ENCODE measurements around the gene FBRSL1. TPM values are rescaled to one million over a fixed set of nuclear protein-coding genes. Genes with fewer than 3 reads are reported as not detected.

FBRSL1 gene
- polyA plus RNA-seq, 1 donor from 2014 or later, result 6.8 TPM

DNA sequence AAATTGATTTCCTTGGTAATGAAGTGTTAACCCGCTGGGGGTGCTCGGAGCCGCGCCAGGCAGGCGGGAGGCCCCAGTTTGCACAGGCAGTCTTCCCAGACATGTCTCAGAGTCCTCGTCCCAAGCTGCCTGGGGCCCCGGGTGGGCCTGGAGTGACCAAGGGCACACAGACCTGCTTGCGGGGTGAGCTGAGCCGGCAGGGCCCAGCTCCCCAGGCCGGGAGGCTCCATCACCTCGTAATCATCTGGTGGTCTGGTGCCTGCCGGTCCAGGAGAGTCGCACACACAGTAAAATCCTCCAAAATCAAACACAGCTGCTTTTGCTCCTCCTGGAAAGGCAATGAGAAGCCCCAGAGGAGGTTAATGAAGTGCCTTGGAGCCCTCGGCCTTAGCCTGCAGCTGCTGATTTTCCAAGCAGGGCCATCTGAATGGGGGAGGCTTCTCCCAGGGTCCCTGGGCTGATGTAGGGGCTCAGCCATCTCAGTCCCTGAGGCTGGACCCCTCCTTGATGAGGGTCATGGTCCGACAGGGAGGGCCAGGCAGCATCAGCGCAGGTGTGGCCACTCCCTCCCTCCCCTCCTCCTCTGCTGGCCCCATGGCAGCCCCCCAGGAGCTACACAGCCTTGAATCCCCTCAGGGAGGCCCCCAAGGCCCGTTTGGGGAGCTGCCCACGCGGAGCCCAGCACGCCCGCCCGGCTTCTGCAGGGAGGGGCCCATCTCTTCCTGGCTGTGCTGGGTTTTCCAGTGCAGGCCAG is 39.4 kb upstream of the FBRSL1 start:
- peak overlapping the region in 1 of 3 donors; percentile 84 for H3K27ac Mint-ChIP-seq
- H3K4me1 Mint-ChIP-seq, result peaks cover 14 to 37% (median 29%) of the 10 kb centered on the region in 3 donors
- H3K4me3 Mint-ChIP-seq, result peak overlapping the region in 2 of 4 donors; percentile 23 to 52
- no peaks in the 10 kb centered on the region for H3K27me3 Mint-ChIP-seq
- no peaks in the 10 kb centered on the region for H3K9me3 Mint-ChIP-seq
- H3K36me3 Mint-ChIP-seq, result peaks cover 3% of the 10 kb centered on the region

DNA sequence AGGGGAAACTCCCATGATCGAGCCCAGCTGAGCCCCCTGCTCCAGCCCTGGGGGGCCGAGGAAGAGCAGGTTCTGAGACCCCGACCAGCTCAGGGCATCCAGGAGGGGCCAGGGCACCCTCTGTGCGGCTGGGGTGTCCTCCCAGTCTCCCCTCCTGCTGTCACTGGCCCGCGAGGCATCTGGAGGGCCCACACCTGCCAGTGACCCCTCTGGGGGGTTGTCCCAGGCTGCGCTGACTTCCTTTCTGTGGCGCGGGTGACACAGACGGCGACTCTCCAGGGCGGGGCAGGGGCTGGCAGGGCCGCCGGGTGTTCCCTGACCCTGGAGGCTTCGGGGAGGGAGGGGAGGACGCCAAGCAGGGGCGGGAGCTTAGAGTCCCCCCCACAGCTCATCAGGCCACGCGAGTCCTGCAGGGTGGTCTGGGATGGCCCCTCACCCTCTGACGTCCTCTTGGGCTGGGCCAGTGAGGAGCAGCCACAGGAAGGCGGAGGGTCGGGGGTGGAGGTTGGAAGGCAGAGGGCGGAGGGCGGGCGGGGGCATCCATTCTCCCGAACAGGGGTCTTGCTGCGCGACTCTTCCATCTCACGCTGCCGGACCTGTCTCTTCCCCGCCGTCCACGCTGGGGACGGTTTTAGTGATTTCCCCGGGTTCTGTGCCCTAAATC is 38.6 kb upstream of the FBRSL1 start:
- no peaks in the 10 kb centered on the region for H3K36me3 Mint-ChIP-seq
- H3K27ac Mint-ChIP-seq, result no peak overlapping the region
- H3K27me3 Mint-ChIP-seq, result no peaks in the 10 kb centered on the region
- peaks cover 0 to 2% (median 0%) of the 10 kb centered on the region in 3 donors for H3K9me3 Mint-ChIP-seq
- peak overlapping the region in 1 of 4 donors; percentile 88 for H3K4me3 Mint-ChIP-seq
- peaks cover 6 to 31% (median 30%) of the 10 kb centered on the region in 3 donors for H3K4me1 Mint-ChIP-seq

DNA sequence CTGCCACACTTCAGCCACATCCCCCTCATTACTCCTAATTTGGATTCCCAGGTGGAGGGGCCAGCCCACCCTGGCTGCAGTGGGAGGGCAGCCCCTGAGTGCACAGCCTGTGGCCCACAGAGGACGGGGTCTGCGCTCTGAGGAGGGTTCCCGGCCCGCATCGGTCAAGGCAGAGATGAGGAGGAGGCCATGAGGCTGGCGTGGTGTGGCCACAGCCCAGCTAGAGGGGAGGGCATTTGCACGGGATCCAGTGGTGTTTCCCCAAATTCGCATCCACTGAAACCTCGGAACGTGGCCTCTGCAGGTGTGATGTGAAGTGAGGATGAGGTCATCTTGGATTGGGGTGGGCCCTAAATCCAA is 38.1 kb upstream of the FBRSL1 start:
- H3K27ac Mint-ChIP-seq, result peak overlapping the region in 1 of 3 donors; percentile 31
- no peaks in the 10 kb centered on the region for H3K27me3 Mint-ChIP-seq
- H3K9me3 Mint-ChIP-seq, result peaks cover 0 to 2% (median 0%) of the 10 kb centered on the region in 3 donors
- no peaks in the 10 kb centered on the region for H3K36me3 Mint-ChIP-seq
- peak overlapping the region in 1 of 4 donors; percentile 88 for H3K4me3 Mint-ChIP-seq
- H3K4me1 Mint-ChIP-seq, result peaks cover 6 to 30% (median 30%) of the 10 kb centered on the region in 3 donors

DNA sequence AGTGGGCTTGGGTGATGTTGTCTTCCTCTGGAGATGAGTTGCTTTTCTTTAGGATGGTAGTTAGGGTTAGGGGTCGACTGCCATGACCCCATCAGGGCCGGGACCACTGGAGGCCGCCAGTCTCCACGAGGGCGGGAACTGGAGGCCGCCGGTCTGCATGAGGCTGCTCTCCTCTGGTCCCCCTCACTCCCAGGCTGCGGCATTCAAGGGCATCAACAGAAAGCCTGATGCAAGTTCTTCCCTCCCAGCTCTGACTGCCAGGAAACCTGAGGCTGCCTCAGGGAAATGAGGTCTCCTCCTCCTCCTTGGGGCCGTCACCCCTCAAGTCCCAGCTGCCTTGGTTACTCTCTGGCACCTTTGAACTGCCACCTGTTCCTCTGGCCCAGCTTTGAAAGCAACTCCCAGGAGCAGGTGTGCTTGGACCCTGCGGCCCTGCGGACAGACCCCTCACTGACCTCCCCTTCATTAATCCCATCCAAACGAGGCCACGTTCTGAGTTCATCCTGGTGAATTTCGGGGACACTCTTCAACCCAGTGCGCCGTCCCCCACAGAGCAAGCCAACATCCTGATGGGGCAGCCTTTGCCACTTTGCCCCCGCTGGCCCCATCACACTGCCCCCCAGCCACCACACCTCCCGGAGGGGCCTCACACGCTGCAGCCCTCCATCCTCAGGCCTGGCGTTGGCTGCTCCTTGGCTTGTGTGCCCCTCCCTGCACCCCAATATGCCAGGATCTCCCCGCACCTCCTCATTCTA is 37.2 kb upstream of the FBRSL1 start:
- Mint-ChIP-seq H3K9me3 (peaks cover 0 to 2% (median 0%) of the 10 kb centered on the region in 3 donors), H3K36me3 (no peaks in the 10 kb centered on the region), H3K27ac (peak overlapping the region in 1 of 3 donors; percentile 31), H3K4me1 (peaks cover 6 to 30% (median 30%) of the 10 kb centered on the region in 3 donors), H3K27me3 (no peaks in the 10 kb centered on the region), H3K4me3 (peak overlapping the region in 2 of 4 donors; percentile 58 to 88)

DNA sequence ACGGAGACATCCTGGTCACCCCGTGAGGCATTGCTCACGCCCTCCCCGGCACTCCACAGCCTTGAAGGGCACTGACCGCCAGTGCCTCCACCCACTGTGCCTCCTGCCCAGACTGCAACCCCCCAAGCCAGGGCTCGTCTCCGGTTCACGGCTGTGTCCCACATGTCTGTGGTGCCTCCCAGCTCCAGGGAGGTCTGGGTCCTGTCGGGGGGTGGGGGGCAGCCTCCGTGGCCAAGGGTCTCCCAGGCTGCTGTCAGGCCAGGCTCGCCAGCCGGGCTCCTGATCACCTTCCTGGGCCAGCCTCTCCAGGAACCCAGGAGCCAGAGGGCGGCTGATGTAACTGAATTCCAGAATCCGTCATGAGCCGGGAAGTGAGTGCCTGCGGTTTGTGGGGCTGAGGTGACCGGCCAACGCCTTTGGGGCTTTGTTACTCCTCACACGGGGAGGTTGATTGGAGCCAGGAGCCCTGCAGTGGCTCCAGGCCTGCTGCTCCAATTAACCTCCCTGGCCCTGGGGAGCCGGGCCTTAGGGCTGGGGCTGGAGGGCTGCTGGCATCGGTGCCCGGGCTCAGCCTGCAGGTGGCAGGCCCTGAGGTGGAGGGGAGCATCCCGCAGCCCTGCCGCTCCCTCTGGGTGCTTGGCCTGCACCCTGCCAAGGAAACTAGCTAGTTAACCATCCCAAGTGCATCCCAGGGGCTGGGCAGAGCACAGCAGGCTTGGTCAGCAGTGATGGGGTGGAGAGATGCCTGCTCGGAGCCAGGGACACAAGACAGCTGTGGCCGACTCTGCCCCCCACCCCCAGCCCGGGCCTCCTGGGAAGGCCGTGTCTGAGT is 36.4 kb upstream of the FBRSL1 start:
- Mint-ChIP-seq H3K27ac (no peak overlapping the region), H3K27me3 (no peaks in the 10 kb centered on the region), H3K4me3 (peak overlapping the region in 1 of 4 donors; percentile 37), H3K36me3 (no peaks in the 10 kb centered on the region), H3K9me3 (peaks cover 0 to 2% (median 0%) of the 10 kb centered on the region in 3 donors), H3K4me1 (peaks cover 6 to 26% (median 24%) of the 10 kb centered on the region in 3 donors)

DNA sequence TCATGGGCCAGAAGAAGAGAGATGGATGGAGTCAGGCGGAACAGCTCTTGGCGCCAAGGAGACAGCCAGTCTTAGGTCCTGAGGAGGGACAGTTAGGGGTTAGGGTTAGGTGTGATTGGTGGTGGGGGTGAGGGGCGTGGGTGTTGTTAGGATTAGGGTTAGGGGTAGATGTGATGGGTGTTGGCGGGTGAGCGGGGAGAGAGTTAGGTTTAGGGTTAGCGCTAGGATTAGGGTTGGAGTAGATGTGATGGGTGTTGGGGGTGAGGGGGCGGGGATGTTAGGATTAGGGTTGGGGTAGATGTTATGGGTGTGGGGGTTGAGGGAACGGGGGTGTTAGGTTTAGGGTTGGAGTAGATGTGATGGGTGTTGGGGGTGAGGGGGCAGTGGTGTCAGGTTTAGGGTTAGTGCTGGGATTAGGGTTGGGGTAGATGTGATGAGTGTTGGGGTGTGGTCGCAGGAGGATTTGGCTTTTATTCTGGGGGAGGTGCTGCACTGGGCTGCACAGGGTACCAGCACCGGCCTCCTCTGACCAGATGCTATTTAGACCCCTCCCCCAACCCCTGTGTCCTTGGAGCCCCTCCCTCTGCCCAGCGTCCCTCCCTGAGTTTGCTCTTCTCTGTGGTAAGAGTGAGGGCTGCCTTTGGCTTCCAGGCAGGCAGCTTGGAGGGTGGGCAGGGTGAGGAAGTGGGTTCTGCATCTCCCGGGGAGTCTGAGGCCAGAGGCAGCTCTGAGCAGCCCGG is 35.6 kb upstream of the FBRSL1 start:
- H3K27ac Mint-ChIP-seq, result no peak overlapping the region
- H3K36me3 Mint-ChIP-seq, result no peaks in the 10 kb centered on the region
- H3K4me3 Mint-ChIP-seq, result no peak overlapping the region
- H3K27me3 Mint-ChIP-seq, result no peaks in the 10 kb centered on the region
- H3K9me3 Mint-ChIP-seq, result peaks cover 0 to 2% (median 0%) of the 10 kb centered on the region in 3 donors
- peaks cover 5 to 26% (median 24%) of the 10 kb centered on the region in 3 donors for H3K4me1 Mint-ChIP-seq

DNA sequence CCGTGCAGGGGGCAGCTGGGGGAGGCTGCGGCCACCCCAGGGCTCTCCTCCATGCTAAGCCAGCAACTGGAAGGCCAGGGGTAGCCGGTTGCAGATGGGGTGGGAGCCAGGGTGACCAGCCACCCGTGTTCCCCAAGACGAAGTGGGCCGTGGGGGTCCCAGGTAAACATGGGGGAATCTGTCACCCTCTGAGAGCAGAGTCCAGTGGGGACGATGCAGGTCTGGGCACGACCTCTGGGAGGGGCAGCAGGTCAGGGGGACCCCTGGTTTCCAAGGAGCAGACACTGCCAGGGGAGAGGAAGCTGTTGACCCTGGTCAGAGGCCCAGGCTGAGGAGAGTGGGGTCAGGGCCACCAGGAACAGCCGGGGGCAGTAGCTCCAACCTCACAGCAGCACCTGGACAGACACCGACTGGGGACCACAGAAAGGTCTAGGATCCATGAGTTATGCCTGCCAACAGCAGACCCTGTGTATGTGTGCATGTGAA is 35.0 kb upstream of the FBRSL1 start:
- H3K9me3 Mint-ChIP-seq, result peaks cover 0 to 2% (median 0%) of the 10 kb centered on the region in 3 donors
- H3K4me3 Mint-ChIP-seq, result no peak overlapping the region
- H3K4me1 Mint-ChIP-seq, result peaks cover 0 to 21% (median 18%) of the 10 kb centered on the region in 3 donors
- H3K27me3 Mint-ChIP-seq, result no peaks in the 10 kb centered on the region
- H3K27ac Mint-ChIP-seq, result no peak overlapping the region
- H3K36me3 Mint-ChIP-seq, result no peaks in the 10 kb centered on the region

DNA sequence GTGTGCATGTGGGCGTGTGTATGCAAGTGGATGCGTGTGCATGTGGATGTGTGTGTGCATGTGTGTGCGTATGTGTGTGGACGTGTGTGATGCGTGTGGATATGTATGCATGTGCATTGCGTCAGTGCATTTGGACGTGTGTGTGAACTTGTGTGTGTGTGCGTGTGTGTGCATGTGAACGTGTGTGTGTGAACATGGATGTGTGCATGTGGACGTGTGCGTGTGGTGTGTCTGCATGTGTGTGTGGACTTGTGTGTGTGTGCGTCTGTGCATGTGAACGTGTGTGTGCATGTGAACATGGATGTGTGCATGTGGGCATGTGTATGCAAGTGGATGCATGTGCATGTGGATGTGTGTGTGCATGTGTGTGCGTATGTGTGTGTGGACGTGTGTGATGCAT is 34.4 kb upstream of the FBRSL1 start:
- H3K9me3 Mint-ChIP-seq, result peaks cover 0 to 2% (median 0%) of the 10 kb centered on the region in 3 donors
- peaks cover 0 to 18% (median 16%) of the 10 kb centered on the region in 3 donors for H3K4me1 Mint-ChIP-seq
- no peaks in the 10 kb centered on the region for H3K27me3 Mint-ChIP-seq
- H3K36me3 Mint-ChIP-seq, result no peaks in the 10 kb centered on the region
- H3K27ac Mint-ChIP-seq, result no peak overlapping the region
- no peak overlapping the region for H3K4me3 Mint-ChIP-seq

DNA sequence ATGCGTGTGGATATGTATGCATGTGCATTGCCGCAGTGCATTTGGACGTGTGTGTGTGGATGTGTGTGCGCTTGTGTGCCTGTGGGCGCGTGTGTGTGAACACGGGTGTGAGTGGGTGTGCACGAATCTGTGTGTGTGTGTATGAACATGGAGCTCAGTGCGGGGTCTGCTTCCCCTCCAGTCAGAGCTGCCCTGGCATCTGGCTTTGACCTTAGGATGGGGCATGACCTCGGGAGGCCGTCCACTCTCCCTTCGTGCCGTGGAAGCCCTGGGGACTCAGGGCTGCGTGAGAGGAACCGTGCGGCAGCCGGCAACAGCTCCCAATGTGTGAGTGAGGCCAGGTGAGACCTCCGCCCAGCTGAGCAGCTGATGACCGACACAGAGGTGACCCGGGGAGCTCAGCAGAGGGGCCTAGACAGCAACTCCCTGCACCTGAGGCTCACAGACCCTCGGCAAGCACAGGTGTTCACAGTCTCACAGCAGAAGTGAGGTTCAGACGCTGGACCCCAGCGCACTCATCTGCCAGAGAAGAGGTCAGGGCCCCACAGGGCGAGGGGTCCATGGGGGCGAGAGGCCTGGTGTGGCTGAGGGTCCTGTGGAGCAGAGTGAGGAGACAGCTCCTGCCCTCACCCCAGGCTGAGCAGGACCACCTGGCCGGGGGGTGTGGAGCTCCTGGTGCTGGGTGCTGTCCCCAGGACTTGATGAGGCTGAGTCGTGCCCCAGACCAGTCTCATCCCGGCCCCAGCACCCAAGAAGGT is 33.6 kb upstream of the FBRSL1 start:
- H3K27ac Mint-ChIP-seq, result peak overlapping the region in 1 of 3 donors; percentile 59
- peaks cover 0 to 20% (median 13%) of the 10 kb centered on the region in 3 donors for H3K4me1 Mint-ChIP-seq
- no peaks in the 10 kb centered on the region for H3K27me3 Mint-ChIP-seq
- no peaks in the 10 kb centered on the region for H3K36me3 Mint-ChIP-seq
- no peak overlapping the region for H3K4me3 Mint-ChIP-seq
- peaks cover 0 to 2% (median 0%) of the 10 kb centered on the region in 3 donors for H3K9me3 Mint-ChIP-seq

DNA sequence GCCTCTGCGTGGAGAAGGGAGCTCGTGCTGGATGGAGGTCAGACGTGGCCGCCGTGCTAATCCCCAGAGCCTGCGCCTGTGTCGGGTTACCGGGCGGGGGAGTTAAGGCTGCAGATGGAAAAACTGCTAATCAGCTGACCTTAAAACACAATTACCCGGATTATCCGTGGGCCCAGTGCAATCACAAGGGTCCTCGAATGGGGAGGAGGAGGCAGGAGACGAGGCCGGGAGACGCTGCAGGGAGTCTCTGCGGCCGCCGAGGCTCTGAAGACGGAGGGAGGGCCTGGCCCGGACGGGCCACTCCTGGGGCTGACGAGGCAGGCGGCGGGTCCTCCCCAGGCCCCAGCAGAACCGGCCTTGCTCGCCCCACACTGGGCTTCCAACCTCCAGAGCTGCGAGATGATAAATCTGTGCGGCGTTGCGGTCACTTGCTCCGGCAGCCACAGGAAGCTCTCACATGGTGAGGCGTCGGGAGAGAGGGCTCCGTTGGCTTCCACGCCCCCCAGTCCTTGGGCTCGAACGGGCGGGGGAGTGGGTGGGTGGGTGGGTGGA is 32.9 kb upstream of the FBRSL1 start:
- peaks cover 0 to 2% (median 0%) of the 10 kb centered on the region in 3 donors for H3K9me3 Mint-ChIP-seq
- no peak overlapping the region for H3K4me3 Mint-ChIP-seq
- peaks cover 0 to 16% (median 13%) of the 10 kb centered on the region in 3 donors for H3K4me1 Mint-ChIP-seq
- H3K36me3 Mint-ChIP-seq, result no peaks in the 10 kb centered on the region
- H3K27ac Mint-ChIP-seq, result no peak overlapping the region
- no peaks in the 10 kb centered on the region for H3K27me3 Mint-ChIP-seq

DNA sequence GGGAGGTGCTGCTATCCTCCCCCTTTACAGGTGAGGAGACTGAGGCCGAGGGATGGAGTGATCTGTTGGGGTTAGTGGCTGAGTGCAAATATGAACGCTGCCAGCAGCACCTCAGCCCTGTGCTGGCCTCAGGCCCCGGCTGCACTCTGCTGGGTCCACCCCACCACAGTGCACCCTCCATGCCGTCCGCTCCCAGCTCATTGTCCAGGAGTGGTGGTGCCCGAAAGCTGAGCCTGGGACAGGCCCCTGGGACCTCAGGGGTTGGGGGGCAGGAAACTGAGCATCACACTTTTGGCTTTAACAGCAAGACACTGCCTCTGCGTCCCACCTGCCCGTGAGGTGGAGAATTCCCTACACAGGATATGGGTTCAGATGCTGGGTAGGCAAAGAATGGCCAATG is 31.5 kb upstream of the FBRSL1 start:
- Mint-ChIP-seq H3K27ac (no peak overlapping the region), H3K4me1 (peaks cover 6 to 11% (median 8%) of the 10 kb centered on the region in 3 donors)

DNA sequence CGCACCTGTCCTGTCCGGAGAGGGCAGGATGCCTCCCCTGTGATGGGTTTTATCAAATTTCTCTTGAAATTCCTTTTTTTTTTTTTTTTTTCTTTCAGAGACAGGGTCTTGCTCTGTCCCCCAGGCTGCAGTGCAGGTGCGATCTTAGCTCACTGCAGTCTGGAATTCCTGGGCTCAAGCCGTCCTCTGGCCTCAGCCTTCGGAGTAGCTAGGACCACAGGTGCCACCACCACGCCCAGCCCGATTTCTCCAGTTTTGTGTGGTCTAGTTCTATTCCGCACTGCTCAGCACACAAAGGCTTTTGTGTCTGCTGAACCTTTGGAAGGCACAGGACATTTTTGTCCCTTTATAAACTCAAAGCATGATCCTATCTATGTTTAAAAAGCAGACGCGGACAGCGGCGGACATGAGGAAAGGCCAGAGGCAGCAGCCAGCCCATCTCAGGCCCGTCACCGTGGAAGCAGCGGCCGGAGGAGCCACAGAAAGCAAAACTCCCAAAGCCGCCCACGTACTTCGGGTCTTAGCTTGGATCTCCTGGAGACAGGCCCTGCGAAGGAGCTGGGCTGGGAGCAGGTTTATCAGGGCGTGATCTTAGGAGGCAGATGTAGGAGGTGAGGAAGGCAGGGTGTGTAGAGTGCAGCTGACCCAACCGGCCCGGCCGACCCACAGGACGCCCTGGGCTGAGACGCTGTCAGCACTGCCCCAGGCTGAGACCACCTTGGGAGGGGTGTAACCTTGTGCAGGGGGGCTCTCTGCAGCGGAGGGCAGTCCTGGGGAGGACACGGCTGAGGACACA is 30.9 kb upstream of the FBRSL1 start:
- H3K27ac Mint-ChIP-seq, result peak overlapping the region in 1 of 3 donors; percentile 40

More for the DNA sequence above, 31.5 kb upstream of the FBRSL1 start:
- no peaks in the 10 kb centered on the region for H3K27me3 Mint-ChIP-seq
- no peak overlapping the region for H3K4me3 Mint-ChIP-seq
- peaks cover 0 to 2% (median 0%) of the 10 kb centered on the region in 3 donors for H3K9me3 Mint-ChIP-seq
- no peaks in the 10 kb centered on the region for H3K36me3 Mint-ChIP-seq

More for the DNA sequence above, 30.9 kb upstream of the FBRSL1 start:
- Mint-ChIP-seq H3K9me3 (peaks cover 0 to 2% (median 0%) of the 10 kb centered on the region in 3 donors), H3K4me3 (no peak overlapping the region), H3K4me1 (peaks cover 6 to 11% (median 8%) of the 10 kb centered on the region in 3 donors), H3K27me3 (no peaks in the 10 kb centered on the region), H3K36me3 (no peaks in the 10 kb centered on the region)
